ENCODE measurements around the gene CLDN4.
"Not testable (repeated sequence)": the region's sequence is repeated elsewhere in the genome, so short reads cannot be mapped to it uniquely, and the experiment has no call there.

Gene CLDN4

DNA sequence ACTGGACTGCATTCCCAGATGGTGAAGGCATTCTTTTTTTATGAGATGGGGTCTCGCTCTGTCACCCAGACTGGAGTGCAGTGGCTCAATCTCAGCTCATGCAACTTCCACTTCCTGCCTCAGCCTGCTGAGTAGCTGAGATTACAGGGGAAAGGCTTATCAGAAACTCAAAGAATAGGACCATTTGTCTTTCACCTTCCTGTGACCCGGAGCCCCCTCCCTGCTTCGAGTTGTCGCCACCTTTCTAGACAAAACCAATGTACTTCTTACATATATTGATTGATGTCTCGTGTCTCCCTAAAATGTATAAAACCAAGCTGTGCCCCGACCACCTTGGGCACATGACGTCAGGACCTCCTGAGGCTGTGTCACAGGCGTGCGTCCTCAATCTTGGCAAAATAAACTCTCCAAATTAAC, 13.3 kb downstream of the CLDN4 start:
- TF ChIP-seq EZH2phosphoT487 (IDR thresholded peaks at IDR 0.05; ENCODE audit: borderline replicate concordance, low read length): no peak
- TF ChIP-seq, protein P1, sequence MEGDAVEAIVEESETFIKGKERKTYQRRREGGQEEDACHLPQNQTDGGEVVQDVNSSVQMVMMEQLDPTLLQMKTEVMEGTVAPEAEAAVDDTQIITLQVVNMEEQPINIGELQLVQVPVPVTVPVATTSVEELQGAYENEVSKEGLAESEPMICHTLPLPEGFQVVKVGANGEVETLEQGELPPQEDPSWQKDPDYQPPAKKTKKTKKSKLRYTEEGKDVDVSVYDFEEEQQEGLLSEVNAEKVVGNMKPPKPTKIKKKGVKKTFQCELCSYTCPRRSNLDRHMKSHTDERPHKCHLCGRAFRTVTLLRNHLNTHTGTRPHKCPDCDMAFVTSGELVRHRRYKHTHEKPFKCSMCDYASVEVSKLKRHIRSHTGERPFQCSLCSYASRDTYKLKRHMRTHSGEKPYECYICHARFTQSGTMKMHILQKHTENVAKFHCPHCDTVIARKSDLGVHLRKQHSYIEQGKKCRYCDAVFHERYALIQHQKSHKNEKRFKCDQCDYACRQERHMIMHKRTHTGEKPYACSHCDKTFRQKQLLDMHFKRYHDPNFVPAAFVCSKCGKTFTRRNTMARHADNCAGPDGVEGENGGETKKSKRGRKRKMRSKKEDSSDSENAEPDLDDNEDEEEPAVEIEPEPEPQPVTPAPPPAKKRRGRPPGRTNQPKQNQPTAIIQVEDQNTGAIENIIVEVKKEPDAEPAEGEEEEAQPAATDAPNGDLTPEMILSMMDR (IDR thresholded peaks at IDR 0.05; ENCODE audit: low read depth, low read length, poor library complexity, severe bottlenecking): no peak
- no peaks in the 10 kb centered on the region for H4K20me1 ChIP-seq (ENCODE audit: control insufficient read depth, insufficient read depth, low read depth, low read length)
- no peaks in the 10 kb centered on the region for H3K36me3 ChIP-seq (ENCODE audit: control insufficient read depth, low read length)
- no peaks in the 10 kb centered on the region for H3F3A ChIP-seq (ENCODE audit: control insufficient read depth, insufficient read depth)
- H3K9me3 ChIP-seq (ENCODE audit: control insufficient read depth, insufficient read depth, low read length): peaks cover 7% of the 10 kb centered on the region; the same call in 1 of the 2 replicates
- H3K4me1 ChIP-seq (ENCODE audit: control insufficient read depth, low read length): peaks cover 15% of the 10 kb centered on the region
- H3K9me2 ChIP-seq (replicated peaks; ENCODE audit: control insufficient read depth, low read length): no peaks in the 10 kb centered on the region
- no peak overlapping the region for H3K4me3 ChIP-seq (ENCODE audit: low read length)
- H3K27ac ChIP-seq (ENCODE audit: low read depth, low read length): no peak overlapping the region
- H3K79me2 ChIP-seq (ENCODE audit: control insufficient read depth, low read length): no peaks in the 10 kb centered on the region
- H3K4me2 ChIP-seq (ENCODE audit: low read length): no peak overlapping the region
- peaks cover 8% of the 10 kb centered on the region for H3K27me3 ChIP-seq (ENCODE audit: control insufficient read depth, low read length)

DNA sequence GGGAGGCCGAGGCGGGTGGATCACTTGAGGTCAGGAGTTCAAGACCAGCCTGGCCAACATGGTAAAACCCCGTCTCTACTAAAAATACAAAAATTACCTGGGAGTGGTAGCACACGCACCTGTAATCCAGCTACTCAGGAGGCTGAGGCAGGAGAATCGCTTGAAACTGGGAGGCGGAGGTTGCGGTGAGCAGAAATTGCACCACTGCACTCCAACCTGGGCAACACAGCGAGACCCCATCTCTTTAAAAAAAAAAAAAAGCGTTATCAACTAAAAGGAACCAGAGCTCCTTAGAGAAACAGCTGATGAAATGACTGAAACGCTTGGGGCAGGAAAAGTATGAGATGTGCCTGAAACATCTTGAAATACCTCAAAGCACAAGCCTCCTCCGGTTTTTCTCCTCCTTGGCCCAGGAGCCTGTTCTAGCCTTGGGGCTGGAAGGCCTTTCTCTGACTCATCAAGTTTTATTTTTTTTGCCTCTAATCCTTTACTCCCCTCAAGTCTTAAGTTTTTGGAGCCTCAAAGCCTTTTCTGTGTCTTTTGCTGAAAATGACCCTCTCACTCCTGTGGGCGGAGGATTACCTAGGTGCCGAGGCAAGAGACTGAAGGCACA, 14.2 kb downstream of the CLDN4 start:
- Histone ChIP-seq H3K4me1 (ENCODE audit: control insufficient read depth, low read length) (peaks cover 19% of the 10 kb centered on the region), H3K27me3 (ENCODE audit: control insufficient read depth, low read length) (peaks cover 11% of the 10 kb centered on the region), H4K20me1 (ENCODE audit: control insufficient read depth, insufficient read depth, low read depth, low read length) (no peaks in the 10 kb centered on the region), H3F3A (ENCODE audit: control insufficient read depth, insufficient read depth) (no peaks in the 10 kb centered on the region), H3K36me3 (ENCODE audit: control insufficient read depth, low read length) (no peaks in the 10 kb centered on the region), H3K4me3 (ENCODE audit: low read length) (no peak overlapping the region), H3K4me2 (ENCODE audit: low read length) (no peak overlapping the region), H3K9me2 (replicated peaks; ENCODE audit: control insufficient read depth, low read length) (no peaks in the 10 kb centered on the region), H3K79me2 (ENCODE audit: control insufficient read depth, low read length) (no peaks in the 10 kb centered on the region), H3K27ac (ENCODE audit: low read depth, low read length) (no peak overlapping the region), H3K9me3 (ENCODE audit: control insufficient read depth, insufficient read depth, low read length) (peaks cover 7% of the 10 kb centered on the region; the same call in 1 of the 2 replicates)
- TF ChIP-seq, protein P1 (IDR thresholded peaks at IDR 0.05; ENCODE audit: low read depth, low read length, poor library complexity, severe bottlenecking): no peak
- no peak for TF ChIP-seq EZH2phosphoT487 (IDR thresholded peaks at IDR 0.05; ENCODE audit: borderline replicate concordance, low read length)

DNA sequence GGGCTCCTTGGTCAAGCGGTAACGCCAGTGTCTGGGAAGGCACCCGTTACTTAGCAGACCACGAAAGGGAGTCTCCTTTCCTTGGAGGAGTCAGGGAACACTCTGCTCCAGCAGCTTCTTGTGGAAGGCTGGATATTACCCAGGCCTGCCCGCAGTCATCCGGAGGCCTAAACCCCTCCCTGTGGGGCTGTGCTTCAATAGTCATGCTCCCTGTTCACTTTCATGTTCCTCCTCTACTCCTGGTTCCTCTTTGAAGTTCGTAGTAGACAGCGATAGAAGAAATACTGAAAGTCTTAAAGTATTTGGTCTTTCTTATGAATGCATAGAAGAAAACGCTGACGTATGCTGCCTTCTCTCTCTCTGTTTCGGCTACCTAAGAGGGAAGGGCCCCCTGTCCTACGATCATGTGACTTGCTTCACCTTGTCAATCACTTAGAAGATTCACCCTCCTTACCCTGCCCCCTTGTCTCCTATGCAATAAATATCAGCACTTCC, 15.0 kb downstream of the CLDN4 start:
- not testable (repeated sequence) for H3K4me3 ChIP-seq (ENCODE audit: low read length); H3F3A ChIP-seq (ENCODE audit: control insufficient read depth, insufficient read depth); H4K20me1 ChIP-seq (ENCODE audit: control insufficient read depth, insufficient read depth, low read depth, low read length); H3K79me2 ChIP-seq (ENCODE audit: control insufficient read depth, low read length); H3K27ac ChIP-seq (ENCODE audit: low read depth, low read length); H3K36me3 ChIP-seq (ENCODE audit: control insufficient read depth, low read length); H3K9me3 ChIP-seq (ENCODE audit: control insufficient read depth, insufficient read depth, low read length); H3K9me2 ChIP-seq (replicated peaks; ENCODE audit: control insufficient read depth, low read length)
- peaks cover 21% of the 10 kb centered on the region for H3K4me1 ChIP-seq (ENCODE audit: control insufficient read depth, low read length)
- peaks cover 11% of the 10 kb centered on the region for H3K27me3 ChIP-seq (ENCODE audit: control insufficient read depth, low read length)
- H3K4me2 ChIP-seq (ENCODE audit: low read length): peak overlapping the region; percentile 25

DNA sequence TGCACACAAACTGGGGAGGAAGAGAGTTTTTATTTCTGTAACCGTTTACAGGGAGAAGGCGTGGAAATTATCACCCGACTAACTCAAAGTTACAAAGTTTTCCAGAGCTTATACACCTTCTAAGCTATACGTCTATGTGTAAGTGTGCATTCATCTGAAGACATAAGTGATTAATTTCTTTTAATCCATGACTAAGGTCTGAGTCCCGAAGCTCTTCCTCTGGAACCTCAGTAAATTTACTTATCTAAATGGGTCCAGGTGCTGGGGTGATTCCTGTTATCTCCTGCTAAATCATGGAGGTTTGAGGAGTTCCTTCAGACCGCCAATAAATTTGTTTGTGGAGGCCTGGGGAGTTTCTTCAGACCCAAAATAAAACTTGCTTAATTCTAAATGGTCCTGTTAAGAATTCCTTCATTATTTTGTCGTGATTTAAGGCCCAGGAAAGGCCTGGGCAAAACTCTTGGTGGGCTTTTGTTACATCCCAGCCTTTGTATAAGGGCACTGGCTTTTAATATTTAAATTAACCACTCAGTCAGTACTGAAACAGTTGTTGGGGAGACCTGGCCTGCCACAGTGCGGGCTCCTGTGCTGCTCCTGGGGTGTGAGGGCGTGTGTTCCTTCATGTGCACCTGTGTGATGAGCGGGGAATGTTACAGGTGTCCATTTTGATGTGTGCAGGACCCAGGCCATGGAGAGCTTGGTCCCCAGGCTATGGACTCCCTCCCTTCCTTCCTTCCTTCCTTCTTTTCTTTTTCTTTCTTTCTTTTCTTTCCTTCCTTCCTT, 17.3 kb downstream of the CLDN4 start:
- no peak overlapping the region for H3K4me2 ChIP-seq (ENCODE audit: low read length)
- H3K4me1 ChIP-seq (ENCODE audit: control insufficient read depth, low read length): peaks cover 27% of the 10 kb centered on the region
- no peak overlapping the region for H3K4me3 ChIP-seq (ENCODE audit: low read length)
- H3K79me2 ChIP-seq (ENCODE audit: control insufficient read depth, low read length): no peaks in the 10 kb centered on the region
- TF ChIP-seq, protein P1 (IDR thresholded peaks at IDR 0.05; ENCODE audit: low read depth, low read length, poor library complexity, severe bottlenecking): no peak
- TF ChIP-seq EZH2phosphoT487 (IDR thresholded peaks at IDR 0.05; ENCODE audit: borderline replicate concordance, low read length): no peak
- peaks cover 7% of the 10 kb centered on the region; the same call in 1 of the 2 replicates for H3K9me3 ChIP-seq (ENCODE audit: control insufficient read depth, insufficient read depth, low read length)
- no peak overlapping the region for H3K27ac ChIP-seq (ENCODE audit: low read depth, low read length)
- H3K9me2 ChIP-seq (replicated peaks; ENCODE audit: control insufficient read depth, low read length): no peaks in the 10 kb centered on the region
- no peaks in the 10 kb centered on the region for H4K20me1 ChIP-seq (ENCODE audit: control insufficient read depth, insufficient read depth, low read depth, low read length)
- H3K36me3 ChIP-seq (ENCODE audit: control insufficient read depth, low read length): no peaks in the 10 kb centered on the region
- H3F3A ChIP-seq (ENCODE audit: control insufficient read depth, insufficient read depth): no peaks in the 10 kb centered on the region
- peaks cover 16% of the 10 kb centered on the region for H3K27me3 ChIP-seq (ENCODE audit: control insufficient read depth, low read length)

Measured in DOHH2 (cell line).